Panc1 (cell line): ENCODE measurements around the gene GRIK1. TPM values are rescaled to one million over a fixed set of nuclear protein-coding genes. Genes with fewer than 3 reads are reported as not detected.

Experiments used
- ATAC-seq: fragments of 200-7000 bp; cut with Tn5 transposase; 2 replicates; pipeline ENCODE4 v1.9.1; 2020; ENCODE audit warnings: mild to moderate bottlenecking, moderate library complexity
- BruUV-seq: library from RNA; stranded (reverse); fragments of 400-500 nt; replicated peaks from 2 replicates; lab custom pipeline; 2021; lab: Mats Ljungman, UMichigan
- CTCF ChIA-PET: fragments of 300-600 bp; sonication (Branson Sonifier 250); formaldehyde crosslinking; loops from one replicate; lab custom pipeline; 2022; ENCODE audit warnings: antibody characterized with exemption; lab: Charles Lee
- POLR2A ChIA-PET: fragments of 300-600 bp; sonication (Branson Sonifier 250); formaldehyde crosslinking; loops from one replicate; lab custom pipeline; 2022; ENCODE audit warnings: antibody characterized with exemption; lab: Charles Lee
- DNase-seq: peaks from one replicate; pipeline ENCODE4 v3.0.0-alpha.2; 2010; ENCODE audit warnings: low read depth, low spot score
- H3K27ac ChIP-seq: 2 replicates; pipeline ENCODE4 v1.5.1; 2011; ENCODE audit warnings: mild to moderate bottlenecking, low read length, inconsistent platforms
- H3K27me3 ChIP-seq: fragments of 200-500 bp; sonication (Bioruptor generic); 2 replicates; pipeline ENCODE4 v1.6.0; 2014; ENCODE audit warnings: low read length, inconsistent platforms; ENCODE audit not compliant: control insufficient read depth, insufficient read depth
- H3K36me3 ChIP-seq: fragments of 200-500 bp; sonication (Bioruptor generic); 2 replicates; pipeline ENCODE4 v1.5.1; 2014; ENCODE audit warnings: inconsistent platforms, mild to moderate bottlenecking, low read length, moderate library complexity; ENCODE audit not compliant: control insufficient read depth, insufficient read depth
- H3K4me1 ChIP-seq: 2 replicates; pipeline ENCODE4 v1.5.1; 2011; ENCODE audit warnings: inconsistent platforms, mild to moderate bottlenecking, low read length, moderate library complexity; ENCODE audit not compliant: control insufficient read depth, insufficient read depth
- H3K4me3 ChIP-seq, 2 experiments: 2 replicates each; pipeline ENCODE4 v1.5.1; 2011 to 2012; ENCODE audit warnings: low read depth in 2 of 2, low read length in 2 of 2, mild to moderate bottlenecking in 2 of 2, inconsistent platforms in 1 of 2, moderate library complexity in 1 of 2
- H3K9me3 ChIP-seq: fragments of 200-500 bp; sonication (Bioruptor generic); 2 replicates; pipeline ENCODE4 v1.5.1; 2014; ENCODE audit warnings: low read depth, mild to moderate bottlenecking, inconsistent platforms, low read length, moderate library complexity; ENCODE audit not compliant: control insufficient read depth, insufficient read depth
- POLR2AphosphoS5 ChIP-seq: IDR thresholded peaks from 2 replicates; pipeline ENCODE4 v1.6.1; 2012; ENCODE audit warnings: mild to moderate bottlenecking, low read depth, low read length, moderate library complexity
- SIN3A ChIP-seq: IDR thresholded peaks from 2 replicates; pipeline ENCODE4 v1.6.1; 2012; ENCODE audit warnings: low read depth, mild to moderate bottlenecking, low read length, moderate library complexity, borderline replicate concordance; ENCODE audit not compliant: insufficient read depth
- TCF7L2 ChIP-seq: IDR thresholded peaks from 2 replicates; pipeline ENCODE4 v1.6.1; 2011; ENCODE audit warnings: mild to moderate bottlenecking, low read depth, low read length, inconsistent platforms
- in situ Hi-C: cut with HindIII; loops from 2 replicates; pipeline ENCODE4 v1.10.0; 2016; ENCODE audit warnings: low sequenced_read_pairs, low pct_unique_long_range_greater_than_20kb
- intact Hi-C: fragments of 100-400 bp; cut with micrococcal nuclease; formaldehyde crosslinking; loops from one replicate; pipeline ENCODE4 v1.10.0; 2022; ENCODE audit not compliant: unreplicated experiment
- total RNA-seq: library from RNA; stranded (reverse); gene quantifications from one replicate; pipeline ENCODE4 v1.2.1, GENCODE V29; 2021; ENCODE audit not compliant: unreplicated experiment
- TF ChIP-seq, protein P1 (sequence below): fragments of 450-650 bp; IDR thresholded peaks from 2 replicates; pipeline ENCODE4 v1.5.1; 2017; ENCODE audit warnings: mild to moderate bottlenecking
- TF ChIP-seq, protein P2 (sequence below), 2 experiments: IDR thresholded peaks; 2 replicates each; pipeline ENCODE4 v1.6.1; 2011 to 2012; ENCODE audit warnings: low read depth in 2 of 2, control low read depth in 1 of 2, low read length in 1 of 2, mild to moderate bottlenecking in 1 of 2, moderate library complexity in 1 of 2; ENCODE audit not compliant: insufficient read depth in 1 of 2

GRIK1 gene
- total RNA-seq, 1 experiment from 2014 or later, result not detected

- Histone ChIP-seq H3K9me3 (no peaks in the 10 kb centered on the region), H3K27me3 (no peaks in the 10 kb centered on the region), H3K4me1 (no peaks in the 10 kb centered on the region), H3K27ac (no peak overlapping the region), H3K4me3 (no peak overlapping the region), H3K36me3 (no peaks in the 10 kb centered on the region)
- ChIA-PET CTCF (no interaction called here), POLR2A (no interaction called here)
- no peak for ATAC-seq
- BruUV-seq, result no TSS peak
- in situ Hi-C loops (no loop called here), intact Hi-C loops (no loop called here)
- TF ChIP-seq, protein P1, sequence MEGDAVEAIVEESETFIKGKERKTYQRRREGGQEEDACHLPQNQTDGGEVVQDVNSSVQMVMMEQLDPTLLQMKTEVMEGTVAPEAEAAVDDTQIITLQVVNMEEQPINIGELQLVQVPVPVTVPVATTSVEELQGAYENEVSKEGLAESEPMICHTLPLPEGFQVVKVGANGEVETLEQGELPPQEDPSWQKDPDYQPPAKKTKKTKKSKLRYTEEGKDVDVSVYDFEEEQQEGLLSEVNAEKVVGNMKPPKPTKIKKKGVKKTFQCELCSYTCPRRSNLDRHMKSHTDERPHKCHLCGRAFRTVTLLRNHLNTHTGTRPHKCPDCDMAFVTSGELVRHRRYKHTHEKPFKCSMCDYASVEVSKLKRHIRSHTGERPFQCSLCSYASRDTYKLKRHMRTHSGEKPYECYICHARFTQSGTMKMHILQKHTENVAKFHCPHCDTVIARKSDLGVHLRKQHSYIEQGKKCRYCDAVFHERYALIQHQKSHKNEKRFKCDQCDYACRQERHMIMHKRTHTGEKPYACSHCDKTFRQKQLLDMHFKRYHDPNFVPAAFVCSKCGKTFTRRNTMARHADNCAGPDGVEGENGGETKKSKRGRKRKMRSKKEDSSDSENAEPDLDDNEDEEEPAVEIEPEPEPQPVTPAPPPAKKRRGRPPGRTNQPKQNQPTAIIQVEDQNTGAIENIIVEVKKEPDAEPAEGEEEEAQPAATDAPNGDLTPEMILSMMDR, result no peak
- TF ChIP-seq SIN3A, result no peak
- TF ChIP-seq, protein P2, sequence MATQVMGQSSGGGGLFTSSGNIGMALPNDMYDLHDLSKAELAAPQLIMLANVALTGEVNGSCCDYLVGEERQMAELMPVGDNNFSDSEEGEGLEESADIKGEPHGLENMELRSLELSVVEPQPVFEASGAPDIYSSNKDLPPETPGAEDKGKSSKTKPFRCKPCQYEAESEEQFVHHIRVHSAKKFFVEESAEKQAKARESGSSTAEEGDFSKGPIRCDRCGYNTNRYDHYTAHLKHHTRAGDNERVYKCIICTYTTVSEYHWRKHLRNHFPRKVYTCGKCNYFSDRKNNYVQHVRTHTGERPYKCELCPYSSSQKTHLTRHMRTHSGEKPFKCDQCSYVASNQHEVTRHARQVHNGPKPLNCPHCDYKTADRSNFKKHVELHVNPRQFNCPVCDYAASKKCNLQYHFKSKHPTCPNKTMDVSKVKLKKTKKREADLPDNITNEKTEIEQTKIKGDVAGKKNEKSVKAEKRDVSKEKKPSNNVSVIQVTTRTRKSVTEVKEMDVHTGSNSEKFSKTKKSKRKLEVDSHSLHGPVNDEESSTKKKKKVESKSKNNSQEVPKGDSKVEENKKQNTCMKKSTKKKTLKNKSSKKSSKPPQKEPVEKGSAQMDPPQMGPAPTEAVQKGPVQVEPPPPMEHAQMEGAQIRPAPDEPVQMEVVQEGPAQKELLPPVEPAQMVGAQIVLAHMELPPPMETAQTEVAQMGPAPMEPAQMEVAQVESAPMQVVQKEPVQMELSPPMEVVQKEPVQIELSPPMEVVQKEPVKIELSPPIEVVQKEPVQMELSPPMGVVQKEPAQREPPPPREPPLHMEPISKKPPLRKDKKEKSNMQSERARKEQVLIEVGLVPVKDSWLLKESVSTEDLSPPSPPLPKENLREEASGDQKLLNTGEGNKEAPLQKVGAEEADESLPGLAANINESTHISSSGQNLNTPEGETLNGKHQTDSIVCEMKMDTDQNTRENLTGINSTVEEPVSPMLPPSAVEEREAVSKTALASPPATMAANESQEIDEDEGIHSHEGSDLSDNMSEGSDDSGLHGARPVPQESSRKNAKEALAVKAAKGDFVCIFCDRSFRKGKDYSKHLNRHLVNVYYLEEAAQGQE (IDR thresholded peaks at IDR 0.05; ENCODE audit: insufficient read depth in 1 of 2, low read depth in 2 of 2, low read length in 1 of 2), result no peak
- no peak for TF ChIP-seq POLR2AphosphoS5
- TF ChIP-seq TCF7L2, result no peak
- DNase-seq, result no peak
These were observed 438.3 kb downstream of the GRIK1 start for GRCh38 chr21:29501451-29501850.

DNA sequence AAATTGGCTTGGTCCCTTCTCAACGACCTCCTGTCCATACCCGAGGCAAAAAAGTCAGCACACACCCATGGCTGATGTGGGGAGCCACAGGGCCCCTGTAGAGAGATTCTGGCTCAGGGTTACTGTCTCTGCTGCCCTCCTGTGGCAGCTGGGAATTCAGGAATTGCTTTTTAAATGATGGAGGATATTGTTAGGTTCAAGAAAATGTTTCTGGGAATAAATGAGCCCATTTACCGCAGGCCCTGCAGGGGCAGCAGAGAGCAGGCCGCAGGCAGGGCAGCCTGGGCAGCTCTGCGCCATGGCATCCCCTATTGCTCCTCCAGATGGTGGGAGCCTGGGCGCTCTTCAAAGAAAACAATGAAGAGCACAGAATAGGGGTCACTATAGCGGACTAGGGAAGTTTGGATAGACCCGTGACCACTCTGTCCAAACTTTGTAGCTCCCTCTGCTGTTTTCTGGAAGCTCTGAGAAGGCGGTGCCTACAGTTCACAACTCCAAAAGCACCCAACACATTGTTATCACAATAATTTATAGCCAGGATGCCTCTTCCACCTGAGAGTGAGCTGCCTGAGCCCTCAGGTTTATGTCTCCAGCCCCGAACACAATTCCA is 440.0 kb downstream of the GRIK1 start:
- ChIA-PET CTCF (no interaction called here), POLR2A (no interaction called here)
- no peak overlapping the region for H3K4me3 ChIP-seq
- BruUV-seq, result no TSS peak
- in situ Hi-C loops, result no loop called here
- no peaks in the 10 kb centered on the region for H3K9me3 ChIP-seq
- ATAC-seq (no peak), DNase-seq (no peak)
- no peaks in the 10 kb centered on the region for H3K4me1 ChIP-seq
- no peak overlapping the region for H3K27ac ChIP-seq
- H3K36me3 ChIP-seq, result no peaks in the 10 kb centered on the region
- no peaks in the 10 kb centered on the region for H3K27me3 ChIP-seq
- intact Hi-C loops, result no loop called here
- TF ChIP-seq, protein P1, result peak; percentile 64
- TF ChIP-seq, protein P2 (IDR thresholded peaks at IDR 0.05; ENCODE audit: insufficient read depth in 1 of 2, low read depth in 2 of 2, low read length in 1 of 2), result no peak
